Occipital lobe (tissue), 2 donors: ENCODE results near the gene SLC22A12. TPM values are rescaled to one million over a fixed set of nuclear protein-coding genes. Genes with fewer than 3 reads are reported as not detected.

Source experiments
- DNase-seq: peaks from one replicate; lab custom pipeline; 2025; lab: John Stamatoyannopoulos, UW
- total RNA-seq: library from RNA; depleted of rRNA; stranded (reverse); fragments of >200 nt; gene quantifications from one replicate; pipeline ENCODE4 v1.2.3, GENCODE V29; 2014

The SLC22A12 gene
- total RNA-seq, 1 donor from 2014 or later: not detected

DNA sequence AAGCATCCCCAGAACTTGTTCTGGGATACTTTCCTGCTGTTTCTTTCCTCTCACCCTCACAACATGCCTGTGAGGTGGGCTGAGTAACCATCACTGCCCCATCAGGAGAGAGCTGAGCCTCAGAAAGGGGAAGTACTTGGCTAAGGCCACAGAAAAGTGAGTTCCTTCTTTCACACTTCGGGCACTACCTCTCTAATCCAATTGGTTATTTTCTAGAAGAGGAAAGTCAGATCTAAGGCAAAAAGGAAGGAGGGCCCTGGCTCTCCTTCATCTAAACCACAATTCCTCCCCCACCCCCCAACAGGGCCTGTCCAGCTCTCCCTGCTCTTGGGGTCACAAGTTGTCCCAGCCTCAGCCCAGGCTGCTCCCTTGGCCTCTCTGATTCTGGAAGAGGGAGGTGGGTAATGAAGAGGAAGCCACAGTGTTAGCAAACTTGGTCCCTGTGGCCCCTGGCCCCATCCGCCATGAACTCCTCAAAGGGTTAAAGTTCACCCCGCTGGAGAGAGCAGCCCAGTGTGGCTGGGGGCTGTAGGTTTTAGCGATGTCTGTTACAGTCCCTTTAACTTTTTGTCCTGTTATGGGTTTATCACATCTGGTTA lies 34.0 kb downstream of the SLC22A12 start:
- no peak for DNase-seq

DNA sequence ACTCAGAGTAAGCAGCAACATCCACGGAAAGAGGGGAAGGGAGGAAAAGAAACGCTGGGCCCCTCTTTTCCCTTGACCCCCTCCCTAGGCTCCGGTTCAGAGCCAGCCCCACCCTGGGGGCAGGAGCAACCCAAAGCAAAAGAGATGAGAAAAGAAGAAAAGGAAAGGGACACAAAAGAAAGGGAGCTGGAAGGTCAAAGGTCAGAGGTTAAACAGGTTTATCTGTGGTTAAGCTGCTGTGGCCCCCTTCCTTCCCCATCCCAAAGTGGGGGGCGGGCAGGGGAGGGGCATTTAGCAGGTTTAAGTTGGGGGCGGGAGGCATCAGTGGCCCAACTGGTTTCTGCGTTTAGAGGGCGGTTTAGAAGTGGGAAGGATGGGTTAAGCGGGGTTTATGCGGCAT lies 35.6 kb downstream of the SLC22A12 start:
- DNase-seq: no peak

DNA sequence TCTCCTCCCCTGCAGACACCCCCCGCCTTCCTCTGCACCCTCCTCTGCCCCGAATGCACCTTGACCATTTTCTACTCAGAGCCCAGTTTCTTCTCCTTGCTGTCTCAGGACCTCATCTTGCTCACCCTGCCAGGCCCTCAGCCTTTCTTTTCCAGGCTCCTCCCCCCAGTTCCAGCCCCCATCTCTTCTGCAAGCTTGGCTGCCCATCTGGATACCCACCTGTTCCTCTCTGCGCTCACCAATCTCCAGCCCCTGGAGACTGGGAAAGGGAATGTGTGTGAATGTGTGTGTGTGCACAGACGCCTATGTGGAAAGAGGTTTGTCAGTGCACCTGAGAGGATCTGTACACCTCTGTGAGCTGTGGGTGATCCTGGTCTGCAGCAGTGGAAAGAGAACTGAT lies 36.4 kb downstream of the SLC22A12 start:
- DNase-seq: no peak

DNA sequence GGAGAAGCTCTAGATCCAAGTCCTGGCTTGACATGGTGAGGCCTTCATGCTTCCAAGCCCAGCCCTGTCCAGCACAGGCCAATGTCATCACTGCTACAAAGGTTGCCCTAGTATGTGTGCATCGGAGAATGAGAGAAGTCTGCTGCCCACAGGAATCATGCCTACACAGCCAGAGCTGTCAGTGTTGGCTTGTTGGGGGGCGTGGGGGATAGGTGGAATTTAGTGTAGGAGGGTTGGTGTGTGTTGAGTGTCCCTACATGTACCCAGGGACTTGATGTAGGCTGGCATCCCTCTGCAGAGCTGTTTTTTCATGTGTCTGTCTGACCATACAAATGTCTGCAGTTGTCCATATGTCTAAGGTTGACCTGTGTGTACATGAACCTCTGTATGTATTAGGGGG lies 37.6 kb downstream of the SLC22A12 start:
- DNase-seq: no peak

DNA sequence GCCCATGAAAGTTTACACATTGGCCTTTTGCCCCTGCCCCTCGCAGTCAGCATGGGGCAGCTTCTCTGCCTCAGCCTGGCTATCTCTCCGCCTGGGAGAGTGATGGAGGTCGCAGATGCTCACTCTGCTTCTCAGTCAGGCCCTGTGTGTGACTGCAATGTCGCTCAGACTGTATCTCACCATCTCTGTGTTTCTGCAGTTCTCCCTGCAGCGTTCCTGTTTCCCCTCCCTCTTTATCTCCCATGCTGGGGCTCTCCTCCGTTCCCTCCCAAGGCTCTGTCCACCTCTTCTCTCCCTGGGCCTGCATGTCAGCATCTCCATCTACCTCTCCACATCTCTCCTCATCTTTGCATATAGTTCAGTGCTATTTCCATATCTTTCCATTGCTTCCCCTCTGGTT lies 38.1 kb downstream of the SLC22A12 start:
- no peak for DNase-seq

DNA sequence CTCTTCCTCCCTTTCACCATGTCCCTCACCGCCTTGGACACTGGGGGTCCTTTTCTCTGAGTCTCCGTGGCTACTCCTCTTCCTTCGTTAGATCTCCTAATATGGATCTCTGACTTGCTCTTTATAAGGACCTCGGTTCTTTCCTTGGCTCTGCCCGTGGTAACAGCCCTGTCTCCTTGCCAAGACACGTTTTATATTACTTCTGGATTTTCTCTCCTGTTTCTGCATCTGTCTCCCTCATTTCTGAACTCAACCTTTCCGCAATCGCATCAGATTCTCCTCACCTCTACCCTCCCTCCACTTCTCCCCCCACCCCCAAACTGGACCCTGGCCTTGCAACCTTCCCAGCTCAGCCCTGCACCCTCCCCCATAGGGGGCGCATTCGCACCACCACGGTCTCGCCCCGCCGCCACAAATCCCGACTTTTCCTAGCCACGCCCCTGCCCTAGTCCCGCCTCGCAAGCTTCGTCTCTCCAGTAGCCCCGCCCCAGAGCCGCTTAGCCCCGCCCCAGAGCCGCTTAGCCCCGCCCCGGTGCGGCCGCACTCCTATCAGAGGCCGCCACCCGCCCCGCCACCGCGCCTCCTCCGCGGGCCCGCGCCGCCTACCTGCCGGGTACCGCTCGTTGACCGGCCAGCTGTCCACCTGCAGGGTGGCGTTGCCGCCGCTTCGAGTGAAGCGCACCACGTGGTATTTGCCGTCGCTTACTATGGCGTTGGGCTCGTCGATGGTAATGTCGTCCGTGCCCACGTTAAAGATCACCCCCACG lies 39.0 kb downstream of the SLC22A12 start:
- DNase-seq: no peak

DNA sequence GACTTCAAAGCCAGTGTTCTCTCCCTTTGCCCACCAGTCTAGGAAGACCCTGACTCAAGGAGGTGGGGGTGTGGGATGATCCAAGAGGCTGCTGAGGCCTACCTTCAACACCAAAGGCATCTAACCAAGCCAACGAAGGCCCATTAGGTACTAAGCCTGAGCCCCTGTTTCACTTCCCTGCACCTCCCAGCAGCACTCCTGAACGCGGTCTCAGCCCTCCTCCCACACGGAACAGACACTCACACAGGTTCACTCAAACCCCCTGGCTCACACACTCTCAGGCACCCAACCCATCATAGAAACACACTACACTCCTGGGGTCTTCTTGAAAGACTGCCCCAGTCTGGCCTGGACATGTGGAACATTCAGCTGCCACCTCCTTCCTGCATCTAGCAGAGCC lies 40.7 kb downstream of the SLC22A12 start:
- DNase-seq: no peak

DNA sequence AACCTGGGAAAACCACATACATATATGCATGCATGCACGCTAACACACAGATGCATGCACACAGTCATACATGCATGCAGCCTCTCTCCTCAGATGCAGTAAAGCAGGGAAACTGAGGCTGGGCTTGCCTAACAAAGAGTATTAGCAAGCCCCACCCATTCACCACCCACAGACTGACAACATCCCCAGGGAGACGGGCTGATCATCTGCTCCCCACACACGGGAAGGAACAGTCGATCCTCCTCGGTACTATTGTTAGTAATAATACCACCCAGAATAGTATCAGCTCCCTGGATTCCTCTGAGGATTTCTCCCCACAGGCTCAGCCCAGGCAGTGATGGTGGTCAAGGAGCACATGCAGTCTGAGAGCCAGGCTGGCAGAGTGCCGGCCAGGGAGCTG lies 41.2 kb downstream of the SLC22A12 start:
- DNase-seq: peak; percentile 18

DNA sequence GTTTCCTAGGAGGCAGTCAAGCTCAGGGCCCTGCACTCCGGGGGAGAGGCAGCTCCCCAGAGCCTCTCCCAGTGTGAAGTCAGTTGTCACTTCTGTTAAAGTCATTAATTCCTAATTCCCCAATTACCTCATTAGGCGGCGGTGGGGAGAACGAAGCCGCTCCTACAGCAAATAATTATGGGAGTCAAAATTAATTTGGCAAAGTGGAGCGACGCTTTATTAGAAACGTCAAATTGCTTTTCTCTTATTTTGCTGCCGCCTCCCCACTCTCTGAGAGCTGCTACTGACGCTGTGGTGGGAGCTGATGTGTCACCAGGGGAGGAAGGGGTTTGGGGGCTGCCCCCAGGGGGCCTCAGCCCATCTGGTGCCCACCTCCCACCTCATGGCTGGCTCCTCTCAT lies 41.6 kb downstream of the SLC22A12 start:
- no peak for DNase-seq

DNA sequence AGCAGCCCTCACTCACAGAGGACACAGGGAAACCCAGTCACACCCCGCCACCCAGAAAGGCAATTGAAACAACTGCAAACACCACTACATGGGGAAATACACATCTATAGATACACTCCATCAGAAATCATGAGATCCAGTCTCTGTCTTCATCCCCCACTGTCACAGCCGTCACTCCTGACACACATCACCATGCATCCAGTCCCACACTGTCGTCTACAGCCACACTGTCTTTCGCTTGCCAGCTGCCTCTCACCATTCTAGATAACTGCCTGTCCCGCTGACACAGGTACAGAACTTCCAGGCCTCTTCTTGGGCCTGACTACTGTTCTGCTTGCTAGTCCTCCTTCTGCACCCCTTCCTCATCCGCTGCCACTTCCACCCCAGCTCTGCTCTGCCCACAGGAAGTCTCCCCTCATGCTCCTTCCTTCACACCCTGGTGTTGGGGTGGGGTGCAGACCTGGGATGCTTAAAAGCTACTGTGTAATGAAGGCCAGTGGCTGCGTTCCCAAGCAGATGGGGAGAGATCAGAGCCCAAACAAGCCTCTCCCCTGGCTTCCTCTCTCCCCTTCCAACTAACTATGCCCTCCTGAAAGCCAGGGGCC lies 42.6 kb downstream of the SLC22A12 start:
- no peak for DNase-seq

DNA sequence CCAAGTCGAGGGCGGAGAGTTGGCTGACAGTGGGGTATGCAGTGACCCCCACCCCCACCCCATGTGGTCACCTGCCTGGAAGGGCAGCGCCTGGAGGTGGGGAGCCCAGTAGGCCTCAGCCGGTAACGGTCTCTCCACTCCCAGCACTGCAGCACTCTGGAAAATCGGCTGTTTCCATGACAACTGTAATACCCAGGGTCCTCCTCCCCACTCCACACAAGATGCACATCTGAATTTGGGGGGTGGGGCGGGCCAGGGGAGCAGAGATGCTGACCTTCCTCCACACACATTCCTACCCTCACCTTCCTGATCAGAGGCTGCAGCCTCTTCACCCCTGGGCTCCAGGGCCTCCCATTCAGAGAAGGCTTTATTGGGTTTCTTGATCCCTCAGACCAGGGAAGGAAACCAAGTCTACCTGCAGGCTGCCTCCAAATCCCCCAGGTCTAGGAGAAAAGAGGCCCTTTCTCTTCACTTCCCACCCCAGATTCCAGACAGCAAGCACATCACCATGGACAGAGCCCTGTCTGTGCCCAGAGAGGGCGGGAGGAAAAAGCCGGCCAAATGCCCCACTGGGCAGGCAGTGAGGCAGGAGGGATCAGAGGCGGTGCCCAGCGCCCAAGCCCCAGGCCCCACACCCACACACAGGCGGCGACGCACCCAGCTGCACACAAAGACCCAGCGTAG lies 46.5 kb downstream of the SLC22A12 start:
- no peak for DNase-seq

DNA sequence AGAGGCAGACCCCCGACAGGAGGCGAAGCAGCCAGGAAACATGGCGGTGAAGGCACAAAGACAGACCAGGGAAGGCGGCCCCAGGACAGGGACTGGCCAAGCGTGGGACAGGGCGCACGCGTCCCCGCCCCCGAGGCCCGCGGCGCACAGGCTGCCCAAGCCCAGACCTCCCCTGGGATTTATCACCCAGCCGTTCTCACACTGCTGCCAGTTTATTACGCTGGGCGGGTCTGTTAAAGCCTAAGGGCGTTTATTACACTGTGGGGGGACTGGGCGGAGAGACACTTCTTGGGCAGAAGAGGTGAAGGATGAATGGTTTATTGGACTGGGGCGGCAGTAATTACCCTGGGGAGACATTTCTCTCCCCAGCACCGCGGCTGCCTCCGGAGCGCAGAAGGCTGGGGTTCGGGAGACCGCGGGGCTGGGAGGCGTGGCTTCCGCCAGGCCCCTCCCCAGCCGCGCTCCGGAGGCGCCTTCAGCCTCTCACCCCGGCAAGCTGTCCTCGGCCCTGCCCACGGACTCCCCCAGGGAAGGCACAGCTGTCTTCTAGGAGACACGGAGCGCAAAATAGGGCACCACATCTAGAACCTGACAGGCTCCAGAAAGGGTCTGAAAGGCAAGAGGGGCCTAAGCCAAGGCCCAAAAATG lies 47.1 kb downstream of the SLC22A12 start:
- DNase-seq: no peak

DNA sequence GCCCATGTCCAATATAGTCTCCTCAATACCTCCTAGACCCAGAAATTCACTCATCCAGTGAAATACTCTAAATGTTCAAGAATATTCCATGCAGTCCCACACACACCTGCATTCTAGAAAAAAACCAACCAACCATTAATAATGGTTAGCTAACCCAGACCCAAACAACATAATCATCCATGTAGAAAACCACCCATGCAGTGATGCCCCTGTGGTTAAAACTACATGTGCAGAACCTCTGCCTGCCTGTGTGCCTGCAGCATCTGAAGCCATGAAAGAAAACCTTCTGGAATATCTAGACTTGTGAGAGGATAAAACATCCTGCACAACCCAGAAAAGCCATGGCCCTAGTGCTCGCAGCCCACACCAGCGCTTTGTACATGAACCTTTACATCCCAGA lies 47.8 kb downstream of the SLC22A12 start:
- DNase-seq: no peak

DNA sequence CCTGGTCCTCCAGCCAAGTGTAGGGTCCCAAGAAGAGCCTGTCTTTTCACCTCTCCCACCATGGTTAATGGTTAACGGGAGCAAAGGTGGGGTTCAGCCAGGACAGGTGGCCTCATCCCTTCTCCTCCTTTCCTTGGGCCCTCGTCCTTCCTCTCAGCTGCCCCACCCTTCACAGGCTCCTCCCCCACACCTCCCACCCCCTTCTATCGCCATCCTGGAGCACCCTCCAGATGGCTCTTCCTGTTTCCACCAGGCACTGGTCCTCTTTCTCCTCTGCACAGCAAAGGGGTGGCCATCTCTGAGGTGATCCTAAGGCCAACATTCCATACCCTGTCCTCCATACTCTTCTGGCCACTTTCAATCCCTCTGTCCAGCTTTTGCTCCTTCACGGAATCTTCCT lies 48.9 kb downstream of the SLC22A12 start:
- no peak for DNase-seq

DNA sequence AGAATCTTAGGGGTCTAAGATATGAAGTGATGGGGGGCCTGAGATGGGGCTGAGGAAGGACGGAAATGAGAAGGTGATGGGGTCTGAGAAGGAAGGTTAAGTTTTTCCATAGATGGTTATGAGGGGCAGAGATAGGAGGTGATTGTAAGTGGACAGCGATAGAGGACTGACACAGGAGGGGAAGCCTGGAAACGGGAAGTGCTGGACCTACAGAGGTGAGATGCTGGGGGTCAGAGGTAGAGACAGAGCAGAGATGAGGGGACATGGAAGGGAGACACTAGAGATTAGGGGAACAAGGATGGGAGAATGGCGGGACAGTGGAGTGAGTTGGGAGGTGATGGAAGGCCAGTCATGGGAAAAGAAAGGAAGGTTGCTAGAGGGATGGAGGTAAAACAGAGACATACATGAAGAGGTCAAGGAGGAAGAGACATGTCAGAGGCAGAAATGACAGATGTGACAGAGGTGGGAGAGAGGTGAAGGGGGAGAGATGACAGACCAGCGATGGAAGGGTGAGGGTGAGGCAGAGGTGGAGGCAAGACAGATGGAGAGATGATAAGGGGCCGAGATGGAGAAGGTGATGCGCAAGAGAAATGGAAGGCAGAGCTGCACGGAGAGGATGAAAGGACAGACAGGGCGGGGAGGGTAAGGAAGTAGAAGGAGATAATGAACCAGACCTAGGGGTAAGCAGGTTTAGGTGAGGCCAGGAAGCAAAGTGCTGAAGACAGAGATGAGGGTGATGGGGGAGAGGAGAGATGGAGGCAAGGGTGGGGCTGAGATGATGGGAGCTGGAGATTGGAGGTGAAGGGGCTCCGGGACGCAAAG lies 50.8 kb downstream of the SLC22A12 start:
- no peak for DNase-seq

DNA sequence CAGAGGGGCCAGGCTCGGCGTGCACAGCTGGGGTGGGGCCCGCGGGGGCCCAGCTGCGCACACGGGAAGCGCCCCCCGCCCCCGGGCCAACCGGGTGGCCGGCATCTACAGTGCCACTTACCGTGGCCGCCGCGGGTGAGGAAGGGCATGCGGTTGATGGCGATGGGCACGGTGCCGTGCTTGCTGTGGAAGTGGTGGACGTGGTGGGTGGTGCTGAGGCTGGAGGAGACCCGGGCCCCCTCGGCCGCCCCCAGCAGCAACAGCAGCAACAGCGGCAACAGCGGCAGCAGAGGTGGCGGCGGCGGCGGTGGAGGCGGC lies 51.4 kb downstream of the SLC22A12 start:
- no peak for DNase-seq

DNA sequence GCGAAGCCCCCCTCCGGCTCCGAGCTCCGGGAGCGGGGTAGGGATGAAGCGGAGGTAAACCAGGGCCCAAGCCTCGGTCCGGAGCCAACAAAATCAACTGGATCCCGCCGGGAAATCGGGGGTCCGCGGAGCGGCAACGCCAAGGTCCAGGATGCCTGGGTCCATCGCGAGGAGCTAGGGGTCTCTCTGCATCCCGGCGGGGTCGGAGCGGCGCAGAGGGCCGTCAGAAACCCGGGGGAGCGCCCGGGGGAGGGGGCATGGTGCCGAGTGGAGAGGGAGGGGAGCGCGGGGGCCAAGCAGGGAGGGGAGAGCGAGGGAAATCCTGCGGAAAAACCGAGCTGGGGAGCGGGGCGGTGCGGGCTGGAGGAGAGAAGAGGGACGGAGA lies 51.8 kb downstream of the SLC22A12 start:
- no peak for DNase-seq

DNA sequence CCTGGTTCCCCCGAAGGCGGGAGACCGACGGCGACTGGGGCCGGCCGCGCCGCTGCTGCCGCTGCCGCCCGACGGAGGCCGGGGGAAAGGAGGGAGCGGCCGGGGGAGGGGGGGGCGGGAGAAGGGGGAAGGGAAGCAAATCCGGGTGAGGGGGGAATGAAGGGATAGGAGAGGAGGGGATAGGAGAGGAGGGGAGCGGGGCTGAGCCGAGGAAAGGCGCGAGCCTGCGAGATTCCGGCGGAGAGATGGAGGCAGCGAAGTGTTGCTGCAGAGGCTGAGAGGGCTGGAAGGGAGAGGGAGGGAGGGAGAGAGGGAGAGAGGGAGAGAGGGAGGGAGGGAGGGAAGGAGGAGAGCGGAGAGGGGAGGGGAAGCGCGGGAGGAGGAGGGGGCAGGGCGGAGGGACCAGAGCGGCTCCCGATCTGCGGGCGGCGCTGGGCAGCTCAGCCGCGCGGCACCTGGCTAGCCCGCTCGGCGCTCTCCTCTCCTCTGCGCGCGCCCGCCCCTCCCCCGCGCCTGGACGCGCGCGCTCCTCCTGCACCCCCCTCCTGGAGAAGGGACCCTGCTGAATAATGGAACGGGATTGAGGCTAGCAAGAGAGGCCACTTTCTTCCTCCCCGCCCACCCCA lies 52.3 kb downstream of the SLC22A12 start:
- peak; percentile 78 for DNase-seq

DNA sequence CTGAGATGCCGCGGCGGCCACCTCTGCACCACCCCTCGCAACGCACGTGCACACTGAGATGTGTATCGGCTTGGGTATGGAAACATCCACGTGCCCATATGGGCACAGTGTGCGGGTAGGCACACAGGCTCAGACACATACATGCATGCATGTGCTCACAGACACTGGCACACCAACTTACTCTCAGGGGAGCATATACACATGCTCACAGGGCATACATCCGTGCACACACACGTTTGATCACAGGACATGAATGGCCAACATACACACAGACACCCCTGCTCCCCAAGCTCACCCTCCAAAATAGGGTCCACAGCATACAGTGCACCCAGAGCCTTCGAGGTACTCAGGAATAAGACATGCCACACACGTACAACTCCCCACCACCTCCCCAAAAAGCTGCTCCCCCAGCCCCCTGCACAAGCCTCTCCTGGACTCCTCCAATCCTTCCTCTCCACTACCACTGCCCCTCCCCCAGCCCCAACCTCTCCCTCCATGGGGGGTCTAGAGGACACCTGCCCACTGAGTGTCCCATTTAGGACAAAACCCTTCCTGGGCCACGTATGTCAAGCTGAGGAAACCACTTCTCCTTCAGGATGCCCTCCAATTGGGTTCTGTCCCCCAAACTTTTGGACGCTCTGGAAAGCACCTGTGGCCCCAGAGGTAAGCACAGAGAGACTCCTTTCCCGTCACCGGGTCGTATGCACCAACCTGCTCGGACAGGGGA lies 53.1 kb downstream of the SLC22A12 start:
- no peak for DNase-seq

DNA sequence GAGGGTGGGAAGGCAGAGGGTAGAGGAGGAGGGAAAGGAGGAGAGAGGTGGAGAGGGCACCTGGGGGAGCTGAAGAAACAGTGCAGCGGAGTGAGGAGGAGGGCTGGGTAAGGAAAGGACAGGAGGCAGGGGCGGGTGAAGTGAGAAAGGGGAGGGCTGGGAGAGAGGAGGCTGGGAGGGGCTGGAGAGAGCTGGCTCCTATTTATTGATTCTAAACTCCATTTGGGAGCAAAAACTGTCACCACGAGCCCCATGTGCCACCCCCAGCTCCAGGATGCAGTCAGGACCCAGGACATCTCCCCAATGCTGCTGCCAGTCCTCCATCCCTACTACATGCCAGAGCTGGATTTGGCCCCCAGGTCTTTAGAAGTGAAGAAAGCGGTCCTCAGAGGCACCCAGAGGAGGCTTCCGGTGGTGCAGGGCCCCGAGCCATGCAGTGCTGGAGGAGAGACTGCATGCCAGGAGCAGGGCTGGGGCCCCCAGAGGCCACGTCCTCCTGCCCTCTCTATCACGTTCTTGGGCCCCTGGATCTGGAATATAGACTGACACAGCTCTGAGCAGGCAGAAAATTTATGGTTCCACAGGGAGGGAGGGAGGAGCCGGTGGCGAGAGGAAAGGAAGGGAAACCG lies 53.7 kb downstream of the SLC22A12 start:
- DNase-seq: no peak
